Trophoblast cell (in vitro differentiated cells and primary cell): ENCODE data around the gene TMEM179B.
A peak's percentile ranks its signal among the peaks of the same experiment; 100 is the strongest.

ENCODE experiments used
- DNase-seq, 2 donors: peaks; one replicate each; pipeline ENCODE4 v3.0.0-alpha.2; 2016
- H2AFZ ChIP-seq: 2 replicates; pipeline ENCODE4 v1.6.1; 2013; ENCODE audit warnings: low read length, moderate library complexity, mild to moderate bottlenecking; ENCODE audit not compliant: insufficient read depth, poor library complexity
- H2AK5ac ChIP-seq: 2 replicates; pipeline ENCODE4 v1.6.1; 2013; ENCODE audit warnings: mild to moderate bottlenecking, low read length
- H2BK120ac ChIP-seq: 2 replicates; pipeline ENCODE4 v1.6.1; 2013; ENCODE audit warnings: low read length, mild to moderate bottlenecking, moderate library complexity; ENCODE audit not compliant: insufficient read depth, poor library complexity
- H2BK12ac ChIP-seq: 2 replicates; pipeline ENCODE4 v1.6.1; 2013; ENCODE audit warnings: mild to moderate bottlenecking, low read length, moderate library complexity
- H2BK5ac ChIP-seq: 2 replicates; pipeline ENCODE4 v1.6.1; 2013; ENCODE audit warnings: low read length, low read depth, moderate library complexity, mild to moderate bottlenecking; ENCODE audit not compliant: poor library complexity
- H3K14ac ChIP-seq: 2 replicates; pipeline ENCODE4 v1.6.1; 2013; ENCODE audit warnings: mild to moderate bottlenecking, low read length
- H3K18ac ChIP-seq: 2 replicates; pipeline ENCODE4 v1.6.1; 2013; ENCODE audit warnings: mild to moderate bottlenecking, low read length
- H3K23ac ChIP-seq: 2 replicates; pipeline ENCODE4 v1.6.1; 2013; ENCODE audit warnings: low read length
- H3K27ac ChIP-seq: 2 replicates; pipeline ENCODE4 v1.5.1; 2013; ENCODE audit warnings: low read depth, mild to moderate bottlenecking, inconsistent platforms, low read length, moderate library complexity
- H3K27me3 ChIP-seq: 2 replicates; pipeline ENCODE4 v1.6.1; 2013; ENCODE audit warnings: inconsistent platforms, mild to moderate bottlenecking, low read length, moderate library complexity; ENCODE audit not compliant: insufficient read depth
- H3K36me3 ChIP-seq, 2 experiments: 1 replicate in 1 of 2; 2 replicates in 1 of 2; pipeline ENCODE4 v1.6.1; 2013; ENCODE audit warnings: low read length in 2 of 2, mild to moderate bottlenecking in 2 of 2, moderate library complexity in 1 of 2; ENCODE audit not compliant: insufficient read depth in 2 of 2, control insufficient read depth in 1 of 2
- H3K4ac ChIP-seq: 2 replicates; pipeline ENCODE4 v1.6.1; 2013; ENCODE audit warnings: low read depth, mild to moderate bottlenecking, low read length, moderate library complexity
- H3K4me1 ChIP-seq, 2 experiments: 1 replicate in 1 of 2; 2 replicates in 1 of 2; pipeline ENCODE4 v1.6.1; 2013; ENCODE audit warnings: low read length in 2 of 2, mild to moderate bottlenecking in 2 of 2, moderate library complexity in 1 of 2; ENCODE audit not compliant: insufficient read depth in 2 of 2, control insufficient read depth in 1 of 2
- H3K4me2 ChIP-seq: 2 replicates; pipeline ENCODE4 v1.6.1; 2013; ENCODE audit warnings: inconsistent platforms, mild to moderate bottlenecking, low read length, moderate library complexity
- H3K4me3 ChIP-seq: 2 replicates; pipeline ENCODE4 v1.5.1; 2013; ENCODE audit warnings: mild to moderate bottlenecking, low read depth, low read length, inconsistent platforms
- H3K79me1 ChIP-seq: one replicate; pipeline ENCODE4 v1.6.1; 2013; ENCODE audit warnings: low read length
- H3K79me2 ChIP-seq: 2 replicates; pipeline ENCODE4 v1.6.1; 2013; ENCODE audit warnings: low read length, mild to moderate bottlenecking; ENCODE audit not compliant: control insufficient read depth, insufficient read depth, poor library complexity
- H3K9ac ChIP-seq: 2 replicates; pipeline ENCODE4 v1.6.1; 2013; ENCODE audit warnings: mild to moderate bottlenecking, low read length
- H3K9me3 ChIP-seq: 2 replicates; pipeline ENCODE4 v1.6.1; 2013; ENCODE audit warnings: low read depth, mild to moderate bottlenecking, control low read depth, inconsistent platforms, low read length; ENCODE audit not compliant: insufficient read depth
- H4K12ac ChIP-seq: 2 replicates; pipeline ENCODE4 v1.6.1; 2013; ENCODE audit warnings: low read depth, mild to moderate bottlenecking, low read length, moderate library complexity
- H4K8ac ChIP-seq: 2 replicates; pipeline ENCODE4 v1.6.1; 2013; ENCODE audit warnings: low read depth, mild to moderate bottlenecking, low read length, moderate library complexity
- H4K91ac ChIP-seq: one replicate; pipeline ENCODE4 v1.6.1; 2013; ENCODE audit warnings: low read depth, mild to moderate bottlenecking, low read length, moderate library complexity
- WGBS: extraction: QIAGEN DNeasy Blood & Tissue Kit; methylation state at CpG from one replicate; pipeline ENCODE4 v1.1.7; 2013; ENCODE audit warnings: missing lambda C conversion rate; ENCODE audit not compliant: insufficient read length, insufficient coverage; ENCODE audit errors: extremely low coverage; 5-methylcytosine and 5-hydroxymethylcytosine counted together

The TMEM179B gene

GRCh38 chr11:62752994-62753735 is 34.0 kb upstream of the TMEM179B start:
- peaks cover 0 to 2% of the 10 kb centered on the region in 2 experiments for H3K36me3 ChIP-seq
- WGBS: no CpG with 5 or more reads among the region's 15 CpGs
- no peaks in the 10 kb centered on the region for H3K9me3 ChIP-seq

DNA sequence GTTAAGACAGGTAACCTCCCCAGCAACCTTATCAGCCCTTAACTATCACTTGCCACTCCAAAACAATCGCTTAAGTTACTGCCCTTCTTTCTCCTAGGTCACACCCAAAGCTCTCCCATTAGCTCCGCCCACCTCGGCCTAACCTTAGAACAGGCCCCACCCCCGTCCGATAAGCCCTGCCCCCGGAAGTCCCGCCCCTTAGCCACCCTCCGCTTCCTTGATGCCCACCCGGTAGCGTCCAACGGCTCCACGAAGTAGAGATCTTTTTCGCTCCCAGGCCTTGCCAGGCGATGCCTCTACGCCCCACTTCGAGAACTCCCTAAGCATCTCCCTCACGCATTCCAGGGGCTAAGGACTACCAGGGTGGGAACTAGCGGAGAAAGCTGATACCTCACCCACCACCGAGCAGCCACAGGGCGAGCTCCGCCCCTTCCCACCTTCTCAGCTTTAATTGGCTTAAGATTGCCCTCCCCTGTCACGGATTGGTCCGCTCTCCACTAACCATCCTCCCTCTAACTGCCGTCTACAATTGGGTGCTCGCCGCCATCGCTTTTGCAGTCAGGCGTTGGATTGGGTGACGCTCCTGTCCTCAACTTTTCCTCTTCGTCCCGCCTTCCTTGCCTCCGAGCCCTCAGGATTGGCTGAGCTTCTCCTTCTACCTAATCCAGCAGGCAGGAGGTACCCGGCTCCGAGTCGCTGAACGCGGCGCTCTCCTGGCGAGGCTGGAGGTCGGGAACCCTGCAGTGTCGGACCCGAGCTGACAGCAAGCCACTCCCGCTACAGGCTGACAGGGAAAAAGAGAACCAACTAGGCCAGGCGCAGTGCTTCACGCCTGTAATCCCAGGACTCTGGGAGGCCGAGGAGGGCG is 33.2 kb upstream of the TMEM179B start, which contains the start of gene ZBTB3:
ZBTB3 (minus strand) TSS at position 425 of the 868 bp plus-strand sequence. CDS start 496 bp downstream, outside the sequence.
- Histone ChIP-seq H3K4ac (peak within 1 kb of the TSS; percentile 73), H3K18ac (peak within 1 kb of the TSS; percentile 55), H3K36me3 (peaks cover 0 to 2% of the 10 kb centered on the region in 2 experiments), H3K79me1 (peaks cover 11% of the 10 kb centered on the region), H2AK5ac (peak within 1 kb of the TSS; percentile 70), H3K14ac (peak within 1 kb of the TSS; percentile 83), H2AFZ (peak within 1 kb of the TSS; percentile 90), H2BK120ac (peak within 1 kb of the TSS; percentile 54), H4K91ac (peak within 1 kb of the TSS; percentile 85), H3K4me2 (peak within 1 kb of the TSS; percentile 83), H3K4me3 (peak within 1 kb of the TSS; percentile 87), H3K27ac (peak within 1 kb of the TSS; percentile 77), H3K23ac (no peak within 1 kb of the TSS), H2BK5ac (peak within 1 kb of the TSS; percentile 45), H3K9me3 (no peaks in the 10 kb centered on the region), H4K12ac (peak within 1 kb of the TSS; percentile 92), H3K9ac (peak within 1 kb of the TSS; percentile 77), H2BK12ac (peak within 1 kb of the TSS; percentile 23), H3K79me2 (peaks cover 5% of the 10 kb centered on the region), H3K4me1 (peaks cover 12 to 18% of the 10 kb centered on the region in 2 experiments), H3K27me3 (no peaks in the 10 kb centered on the region), H4K8ac (peak within 1 kb of the TSS; percentile 94)
- DNase-seq: peak; percentile 98 to 99
- no CpG with 5 or more reads among the region's 47 CpGs for WGBS

More at GRCh38 chr11:62752994-62753735, 34.0 kb upstream of the TMEM179B start:
- H2BK12ac ChIP-seq: no peak overlapping the region
- H3K27me3 ChIP-seq: no peaks in the 10 kb centered on the region
- peaks cover 11% of the 10 kb centered on the region for H3K79me1 ChIP-seq
- peak overlapping the region; percentile 31 for H3K4me2 ChIP-seq
- H3K27ac ChIP-seq: peak overlapping the region; percentile 12
- peak overlapping the region; percentile 70 for H2AK5ac ChIP-seq
- H3K4me3 ChIP-seq: no peak overlapping the region
- H4K12ac ChIP-seq: peak overlapping the region; percentile 73
- peak overlapping the region; percentile 37 for H2AFZ ChIP-seq
- H3K14ac ChIP-seq: peak overlapping the region; percentile 65
- peak overlapping the region; percentile 86 for H4K8ac ChIP-seq
- H3K18ac ChIP-seq: peak overlapping the region; percentile 44
- peak overlapping the region; percentile 79 for H4K91ac ChIP-seq
- peak; percentile 38 to 61 for DNase-seq
- H2BK5ac ChIP-seq: peak overlapping the region; percentile 24
- H2BK120ac ChIP-seq: peak overlapping the region; percentile 52
- peaks cover 5% of the 10 kb centered on the region for H3K79me2 ChIP-seq
- H3K4me1 ChIP-seq: peaks cover 12 to 18% of the 10 kb centered on the region in 2 experiments
- peak overlapping the region; percentile 73 for H3K4ac ChIP-seq
- no peak overlapping the region for H3K9ac ChIP-seq
- H3K23ac ChIP-seq: no peak overlapping the region

GRCh38 chr11:62755086-62755615 is 32.1 kb upstream of the TMEM179B start:
- no peaks in the 10 kb centered on the region for H3K9me3 ChIP-seq
- no peak overlapping the region for H3K14ac ChIP-seq
- no peak overlapping the region for H4K8ac ChIP-seq
- H2AFZ ChIP-seq: no peak overlapping the region
- no peak overlapping the region for H3K4me3 ChIP-seq
- no peak overlapping the region for H3K27ac ChIP-seq
- no peak for DNase-seq
- no peak overlapping the region for H4K91ac ChIP-seq
- no peak overlapping the region for H4K12ac ChIP-seq
- H3K4me1 ChIP-seq: peaks cover 12 to 18% of the 10 kb centered on the region in 2 experiments
- H3K79me1 ChIP-seq: peaks cover 11% of the 10 kb centered on the region
- WGBS: no CpG with 5 or more reads among the region's 10 CpGs
- no peak overlapping the region for H3K4ac ChIP-seq
- no peak overlapping the region for H3K23ac ChIP-seq
- H3K18ac ChIP-seq: no peak overlapping the region
- H3K36me3 ChIP-seq: peaks cover 0 to 2% of the 10 kb centered on the region in 2 experiments
- no peak overlapping the region for H2AK5ac ChIP-seq
- peaks cover 5% of the 10 kb centered on the region for H3K79me2 ChIP-seq
- H3K4me2 ChIP-seq: no peak overlapping the region
- no peak overlapping the region for H2BK5ac ChIP-seq
- no peaks in the 10 kb centered on the region for H3K27me3 ChIP-seq
- H2BK12ac ChIP-seq: no peak overlapping the region
- no peak overlapping the region for H3K9ac ChIP-seq
- H2BK120ac ChIP-seq: no peak overlapping the region
